ENCODE data around the gene ZNF592. TPM values are rescaled to one million over a fixed set of nuclear protein-coding genes. Genes with fewer than 3 reads are reported as not detected.

ZNF592 gene
- total and polyA plus RNA-seq, 2 experiments from 2014 or later, result 14.4 to 17.6 TPM

- Histone ChIP-seq H3K4me1 (ENCODE audit: insufficient read depth) (peaks cover 17% of the 10 kb centered on the region), H4K20me1 (ENCODE audit: insufficient read depth, poor library complexity, severe bottlenecking) (peaks cover 25% of the 10 kb centered on the region), H3K9me2 (replicated peaks; ENCODE audit: insufficient read depth) (no peaks in the 10 kb centered on the region), H3K4me2 (peak overlapping the region; percentile 86), H3K36me3 (replicated peaks; ENCODE audit: insufficient read depth, low read depth) (no peaks in the 10 kb centered on the region), H3K4me3 (peak overlapping the region; percentile 76), H3K79me2 (peaks cover 57% of the 10 kb centered on the region), H3K9me3 (ENCODE audit: low read depth) (no peaks in the 10 kb centered on the region), H2AFZ (peak overlapping the region; percentile 90), H3K27me3 (no peaks in the 10 kb centered on the region), H3K27ac (peak overlapping the region; percentile 96)
- peak; percentile 59 for DNase-seq (ENCODE audit: low spot score)
- 1% methylated on average over 35 of the region's 36 CpGs for WGBS (ENCODE audit: low lambda C conversion rate, missing lambda C conversion rate)
- TF ChIP-seq EZH2phosphoT487 (IDR thresholded peaks at IDR 0.05; ENCODE audit: low read depth, severe bottlenecking, unreplicated experiment), result no peak
Observed at GRCh38 chr15:84715441-84716035, 32.9 kb upstream of the ZNF592 start.

GRCh38 chr15:84716036-84716732, 32.2 kb upstream of the ZNF592 start, which contains the start of gene SEC11A:
Gene SEC11A, minus strand, starts transcription at chr15:84716139. Its CDS starts 64 bp downstream, at chr15:84716075.
- H3K4me1 ChIP-seq (ENCODE audit: insufficient read depth), result peaks cover 17% of the 10 kb centered on the region
- peak within 1 kb of the TSS; percentile 86 for H3K4me2 ChIP-seq
- peak within 1 kb of the TSS; percentile 76 for H3K4me3 ChIP-seq
- peak within 1 kb of the TSS; percentile 90 for H2AFZ ChIP-seq
- H3K79me2 ChIP-seq, result peaks cover 51% of the 10 kb centered on the region
- no peaks in the 10 kb centered on the region for H3K36me3 ChIP-seq (replicated peaks; ENCODE audit: insufficient read depth, low read depth)
- H4K20me1 ChIP-seq (ENCODE audit: insufficient read depth, poor library complexity, severe bottlenecking), result peaks cover 25% of the 10 kb centered on the region
- peak within 1 kb of the TSS; percentile 96 for H3K27ac ChIP-seq
- H3K27me3 ChIP-seq, result no peaks in the 10 kb centered on the region
- no peaks in the 10 kb centered on the region for H3K9me3 ChIP-seq (ENCODE audit: low read depth)
- WGBS (ENCODE audit: low lambda C conversion rate, missing lambda C conversion rate), result under 1% methylated on average over 54 of the region's 57 CpGs
- DNase-seq (ENCODE audit: low spot score), result peak; percentile 96
- TF ChIP-seq CTCF (IDR thresholded peaks at IDR 0.05; ENCODE audit: poor library complexity), result no peak
- no peak for TF ChIP-seq EZH2phosphoT487 (IDR thresholded peaks at IDR 0.05; ENCODE audit: low read depth, severe bottlenecking, unreplicated experiment)
- TF ChIP-seq EZH2 (IDR thresholded peaks at IDR 0.05; ENCODE audit: borderline replicate concordance), result no peak
- H3K9me2 ChIP-seq (replicated peaks; ENCODE audit: insufficient read depth), result no peaks in the 10 kb centered on the region

GRCh38 chr15:84721371-84721770, 27.0 kb upstream of the ZNF592 start:
- TF ChIP-seq EZH2phosphoT487 (IDR thresholded peaks at IDR 0.05; ENCODE audit: low read depth, severe bottlenecking, unreplicated experiment), result no peak
- TF ChIP-seq CTCF (IDR thresholded peaks at IDR 0.05; ENCODE audit: poor library complexity), result no peak
- TF ChIP-seq EZH2 (IDR thresholded peaks at IDR 0.05; ENCODE audit: borderline replicate concordance), result no peak
- no peaks in the 10 kb centered on the region for H4K20me1 ChIP-seq (ENCODE audit: insufficient read depth, poor library complexity, severe bottlenecking)
- no peaks in the 10 kb centered on the region for H3K9me3 ChIP-seq (ENCODE audit: low read depth)
- peaks cover 7% of the 10 kb centered on the region for H3K79me2 ChIP-seq
- H3K4me2 ChIP-seq, result no peak overlapping the region
- no peak overlapping the region for H3K27ac ChIP-seq
- no peak overlapping the region for H3K4me3 ChIP-seq
- H3K9me2 ChIP-seq (replicated peaks; ENCODE audit: insufficient read depth), result no peaks in the 10 kb centered on the region
- H2AFZ ChIP-seq, result no peak overlapping the region
- no peaks in the 10 kb centered on the region for H3K27me3 ChIP-seq
- H3K36me3 ChIP-seq (replicated peaks; ENCODE audit: insufficient read depth, low read depth), result no peaks in the 10 kb centered on the region
- H3K4me1 ChIP-seq (ENCODE audit: insufficient read depth), result peaks cover 5% of the 10 kb centered on the region
- 73% methylated on average over 2 of the region's 2 CpGs for WGBS (ENCODE audit: low lambda C conversion rate, missing lambda C conversion rate)
- DNase-seq (ENCODE audit: low spot score), result no peak

GRCh38 chr15:84722628-84723027, 25.8 kb upstream of the ZNF592 start:
- Histone ChIP-seq H3K4me3 (no peak overlapping the region), H3K9me3 (ENCODE audit: low read depth) (no peaks in the 10 kb centered on the region), H3K4me1 (ENCODE audit: insufficient read depth) (no peaks in the 10 kb centered on the region), H3K9me2 (replicated peaks; ENCODE audit: insufficient read depth) (no peaks in the 10 kb centered on the region), H2AFZ (no peak overlapping the region), H3K27ac (no peak overlapping the region), H3K27me3 (no peaks in the 10 kb centered on the region), H4K20me1 (ENCODE audit: insufficient read depth, poor library complexity, severe bottlenecking) (no peaks in the 10 kb centered on the region), H3K4me2 (no peak overlapping the region), H3K79me2 (peaks cover 1% of the 10 kb centered on the region), H3K36me3 (replicated peaks; ENCODE audit: insufficient read depth, low read depth) (no peaks in the 10 kb centered on the region)
- WGBS (ENCODE audit: low lambda C conversion rate, missing lambda C conversion rate), result 89% methylated on average over 2 of the region's 2 CpGs
- DNase-seq (ENCODE audit: low spot score), result no peak
- TF ChIP-seq EZH2 (IDR thresholded peaks at IDR 0.05; ENCODE audit: borderline replicate concordance) (no peak), CTCF (IDR thresholded peaks at IDR 0.05; ENCODE audit: poor library complexity) (no peak), EZH2phosphoT487 (IDR thresholded peaks at IDR 0.05; ENCODE audit: low read depth, severe bottlenecking, unreplicated experiment) (no peak)

Measured in hepatocyte (in vitro differentiated cells).